ENCODE measurements around the gene STARD10. TPM values are rescaled to one million over a fixed set of nuclear protein-coding genes. Genes with fewer than 3 reads are reported as not detected.
A peak's percentile ranks its signal among the peaks of the same experiment; 100 is the strongest.

The STARD10 gene
- total and polyA plus RNA-seq, 9 of the 15 experiments (the other 6 are each of a cell fraction or from before 2014, with no cell fraction given): 0.15 to 52.9 (median 32.3) TPM

- no peak for TF ChIP-seq SAP30 (IDR thresholded peaks at IDR 0.05; ENCODE audit: borderline replicate concordance, insufficient read depth, low read depth, low read length, poor library complexity, severe bottlenecking)
- peak; percentile 71; the same call in 1 of the 2 replicates for TF ChIP-seq FOXM1 (IDR thresholded peaks at IDR 0.05; ENCODE audit: low read depth)
- no peak for TF ChIP-seq FOXM1 (CRISPR knock-in tag; IDR thresholded peaks at IDR 0.05; ENCODE audit: low read depth)
- peak; percentile 65 to 71 for TF ChIP-seq NRF1 (conservative IDR thresholded peaks at IDR 0.05 in 1 of 2, IDR thresholded peaks at IDR 0.05 in 1 of 2)
- no peak for TF ChIP-seq RBM17 (IDR thresholded peaks at IDR 0.05; ENCODE audit: borderline replicate concordance, low read depth, low read length)
- no peak for TF ChIP-seq HINFP (tag; conservative IDR thresholded peaks at IDR 0.05; ENCODE audit: low read depth)
- TF ChIP-seq POLR2A (conservative IDR thresholded peaks at IDR 0.05): peak; percentile 74
- TF ChIP-seq DDX20 (tag; IDR thresholded peaks at IDR 0.05; ENCODE audit: low read depth): no peak
- TF ChIP-seq ZC3H4 (CRISPR knock-in tag; IDR thresholded peaks at IDR 0.05; ENCODE audit: borderline replicate concordance): no peak
- TF ChIP-seq TRIM25 (IDR thresholded peaks at IDR 0.05; ENCODE audit: borderline replicate concordance): no peak
- TF ChIP-seq RHOXF2B (CRISPR knock-in tag; conservative IDR thresholded peaks at IDR 0.05): no peak
- TF ChIP-seq ILK (tag; IDR thresholded peaks at IDR 0.05; ENCODE audit: borderline replicate concordance, low read depth): no peak
- peak; percentile 90 for TF ChIP-seq RBFOX2 (IDR thresholded peaks at IDR 0.05; ENCODE audit: low read depth, low read length)
- TF ChIP-seq L3MBTL2 (IDR thresholded peaks at IDR 0.05): peak; percentile 97
- TF ChIP-seq ZNF592 (IDR thresholded peaks at IDR 0.05): peak; percentile 82
- no peak for TF ChIP-seq HBP1 (CRISPR knock-in tag; IDR thresholded peaks at IDR 0.05)
- peak in 1 of 2 experiments; percentile 99; a peak in 2 of 4 replicates for TF ChIP-seq FOXK2 (conservative IDR thresholded peaks at IDR 0.05 in 1 of 2, IDR thresholded peaks at IDR 0.05 in 1 of 2; ENCODE audit: low read depth in 2 of 2)
Observed at GRCh38 chr11:72813740-72814285, 20.0 kb upstream of the STARD10 start (continued).

All from K562 (cell line).